ENCODE measurements around the gene SMIM24.
"Not testable (repeated sequence)": the region's sequence is repeated elsewhere in the genome, so short reads cannot be mapped to it uniquely, and the experiment has no call there.

The SMIM24 gene

GRCh38 chr19:3514930-3515329, 34.6 kb upstream of the SMIM24 start:
- no peak for DNase-seq (ENCODE audit: low read depth)

- DNase-seq (ENCODE audit: low read depth): no peak
These were observed 33.2 kb upstream of the SMIM24 start for GRCh38 chr19:3513229-3514140.

- DNase-seq (ENCODE audit: low read depth): no peak
These were observed 32.4 kb upstream of the SMIM24 start for GRCh38 chr19:3512562-3513228.

GRCh38 chr19:3511506-3512251, 31.4 kb upstream of the SMIM24 start:
- DNase-seq (ENCODE audit: low read depth): no peak

- no peak for DNase-seq (ENCODE audit: low read depth)
These were observed 30.4 kb upstream of the SMIM24 start for GRCh38 chr19:3510727-3511126.

- DNase-seq (ENCODE audit: low read depth): no peak
These were observed 29.3 kb upstream of the SMIM24 start for GRCh38 chr19:3509566-3509989.

- DNase-seq (ENCODE audit: low read depth): no peak
These were observed 28.6 kb upstream of the SMIM24 start for GRCh38 chr19:3508771-3509535.

GRCh38 chr19:3508121-3508661, 27.9 kb upstream of the SMIM24 start:
- DNase-seq (ENCODE audit: low read depth): not testable (repeated sequence)

GRCh38 chr19:3507371-3508120, 27.2 kb upstream of the SMIM24 start:
- peak; percentile 20 for DNase-seq (ENCODE audit: low read depth)

- peak; percentile 25 for DNase-seq (ENCODE audit: low read depth)
These were observed 26.3 kb upstream of the SMIM24 start for GRCh38 chr19:3506384-3507340.

GRCh38 chr19:3505598-3506383, 25.5 kb upstream of the SMIM24 start, which contains the start of gene FZR1:
Gene FZR1, plus strand, starts transcription at chr19:3506311. Its CDS starts 16,679 bp downstream, at chr19:3522990.
- peak; percentile 100 for DNase-seq (ENCODE audit: low read depth)

GRCh38 chr19:3504735-3505134, 24.4 kb upstream of the SMIM24 start:
- no peak for DNase-seq (ENCODE audit: low read depth)

GRCh38 chr19:3503036-3503572, 22.8 kb upstream of the SMIM24 start:
- no peak for DNase-seq (ENCODE audit: low read depth)

GRCh38 chr19:3501780-3502179, 21.5 kb upstream of the SMIM24 start:
- no peak for DNase-seq (ENCODE audit: low read depth)

- peak; percentile 87 for DNase-seq (ENCODE audit: low read depth)
These were observed 20.2 kb upstream of the SMIM24 start, which contains the start of gene DOHH for GRCh38 chr19:3500429-3501101. Gene DOHH, minus strand, starts transcription at chr19:3500674. Its CDS starts 3,860 bp downstream, at chr19:3496814.

- DNase-seq (ENCODE audit: low read depth): no peak
These were observed 19.6 kb upstream of the SMIM24 start for GRCh38 chr19:3499738-3500428.

All from T-helper 22 cell (primary cell).